Astrocyte (in vitro differentiated cells and primary cell): ENCODE measurements around the gene JAZF1. TPM values are rescaled to one million over a fixed set of nuclear protein-coding genes. Genes with fewer than 3 reads are reported as not detected.

Source experiments
- DNase-seq: peaks from one replicate; pipeline ENCODE4 v3.0.0-alpha.2; 2010; ENCODE audit warnings: low read depth
- FAIRE-seq: peaks from 2 replicates; lab custom pipeline; 2011; peaks lifted over from hg19 to GRCh38; lab: Jason Lieb, UNC
- H2AFZ ChIP-seq: 2 replicates; pipeline ENCODE4 v1.6.0; 2012; ENCODE audit warnings: low read depth, low read length, inconsistent platforms
- H3K27ac ChIP-seq: 2 replicates; pipeline ENCODE4 v1.5.1; 2011; ENCODE audit warnings: low read depth, low read length, inconsistent platforms
- H3K27me3 ChIP-seq: 2 replicates; pipeline ENCODE4 v1.6.0; 2011; ENCODE audit warnings: low read length, inconsistent platforms; ENCODE audit not compliant: insufficient read depth
- H3K36me3 ChIP-seq: 2 replicates; pipeline ENCODE4 v1.5.1; 2011; ENCODE audit warnings: low read length, inconsistent platforms; ENCODE audit not compliant: insufficient read depth
- H3K4me1 ChIP-seq: 2 replicates; pipeline ENCODE4 v1.5.1; 2011; ENCODE audit warnings: low read length, inconsistent platforms; ENCODE audit not compliant: insufficient read depth
- H3K4me2 ChIP-seq: 2 replicates; pipeline ENCODE4 v1.6.0; 2012; ENCODE audit warnings: low read length, inconsistent platforms
- H3K4me3 ChIP-seq: 2 replicates; pipeline ENCODE4 v1.5.1; 2011; ENCODE audit warnings: low read depth, mild to moderate bottlenecking, low read length, inconsistent platforms; ENCODE audit not compliant: insufficient read depth
- H3K79me2 ChIP-seq: 2 replicates; pipeline ENCODE4 v1.6.0; 2012; ENCODE audit warnings: mild to moderate bottlenecking, low read length, inconsistent platforms; ENCODE audit not compliant: insufficient read depth
- H3K9ac ChIP-seq: 2 replicates; pipeline ENCODE4 v1.6.0; 2012; ENCODE audit warnings: mild to moderate bottlenecking, low read length, inconsistent platforms
- H3K9me3 ChIP-seq: 2 replicates; pipeline ENCODE4 v1.5.1; 2012; ENCODE audit warnings: low read depth, mild to moderate bottlenecking, low read length, inconsistent platforms; ENCODE audit not compliant: insufficient read depth
- H4K20me1 ChIP-seq: 2 replicates; pipeline ENCODE4 v1.6.0; 2012; ENCODE audit warnings: low read length, inconsistent platforms; ENCODE audit not compliant: insufficient read depth
- H3K27ac Mint-ChIP-seq: one replicate; pipeline ENCODE4 v1.8.0; 2021; ENCODE audit warnings: mild to moderate bottlenecking, mixed read lengths; ENCODE audit not compliant: unreplicated experiment
- H3K27me3 Mint-ChIP-seq: one replicate; pipeline ENCODE4 v1.8.0; 2021; ENCODE audit warnings: low read depth, mixed read lengths; ENCODE audit not compliant: unreplicated experiment
- H3K36me3 Mint-ChIP-seq: one replicate; pipeline ENCODE4 v1.8.0; 2021; ENCODE audit warnings: low read depth, mixed read lengths; ENCODE audit not compliant: unreplicated experiment
- H3K4me1 Mint-ChIP-seq: one replicate; pipeline ENCODE4 v1.8.0; 2021; ENCODE audit warnings: low read depth, mixed read lengths; ENCODE audit not compliant: unreplicated experiment
- H3K4me3 Mint-ChIP-seq: one replicate; pipeline ENCODE4 v1.8.0; 2021; ENCODE audit warnings: mild to moderate bottlenecking, moderate library complexity, mixed read lengths; ENCODE audit not compliant: unreplicated experiment
- H3K9me3 Mint-ChIP-seq: one replicate; pipeline ENCODE4 v1.8.0; 2021; ENCODE audit warnings: mild to moderate bottlenecking, mixed read lengths; ENCODE audit not compliant: unreplicated experiment
- EZH2 ChIP-seq: IDR thresholded peaks from 2 replicates; pipeline ENCODE4 v1.6.1; 2012; ENCODE audit warnings: mild to moderate bottlenecking, low read length, inconsistent platforms; ENCODE audit not compliant: insufficient read depth
- total RNA-seq: library from RNA; stranded (reverse); gene quantifications from 2 replicates; pipeline ENCODE4 v1.2.1, GENCODE V29; 2021
- TF ChIP-seq, protein P1 (sequence below): IDR thresholded peaks from 2 replicates; pipeline ENCODE4 v1.5.1; 2011; ENCODE audit warnings: low read depth, mild to moderate bottlenecking, inconsistent platforms, low read length, moderate library complexity; ENCODE audit not compliant: insufficient read depth

The JAZF1 gene
- total RNA-seq, 1 donor from 2014 or later = 20.1 TPM

DNA sequence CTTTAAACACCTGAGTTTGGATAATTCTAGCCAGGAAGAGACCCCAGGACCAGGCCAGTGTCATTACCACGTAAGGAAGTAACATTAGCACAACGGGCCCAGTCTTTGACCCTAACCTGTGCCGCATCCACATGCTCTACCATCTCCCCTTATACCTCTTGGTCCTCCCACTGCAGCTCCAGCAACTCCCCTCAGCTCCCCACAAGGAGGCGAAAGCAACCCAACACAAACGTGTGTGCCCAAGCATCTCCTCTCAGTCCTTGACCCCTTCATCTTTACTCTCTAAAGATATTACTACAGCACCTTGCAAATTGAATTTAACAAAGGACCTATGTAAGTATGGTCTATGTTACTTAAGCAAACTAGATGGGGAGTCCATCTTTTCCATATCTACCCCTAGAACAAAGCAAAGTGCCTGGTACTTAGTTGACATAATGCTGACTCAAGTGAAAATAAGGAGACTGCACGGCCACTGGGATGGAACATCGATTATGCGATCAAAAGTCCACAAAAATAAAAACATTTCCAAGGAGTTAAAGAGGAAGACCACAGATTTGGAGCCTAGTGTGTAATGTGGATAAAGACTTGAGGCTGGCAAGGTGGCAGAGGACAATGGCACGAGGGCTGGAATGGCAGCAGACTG is 147.7 kb downstream of the JAZF1 start:
- Mint-ChIP-seq H3K36me3 (no peaks in the 10 kb centered on the region), H3K27ac (no peak overlapping the region), H3K9me3 (no peaks in the 10 kb centered on the region), H3K4me1 (peaks cover 32% of the 10 kb centered on the region), H3K4me3 (no peak overlapping the region), H3K27me3 (no peaks in the 10 kb centered on the region)
- no peak overlapping the region for H3K4me3 ChIP-seq
- H3K79me2 ChIP-seq = peaks cover 11% of the 10 kb centered on the region
- H2AFZ ChIP-seq = no peak overlapping the region
- FAIRE-seq (no peak), DNase-seq (no peak)
- no peak overlapping the region for H3K27ac ChIP-seq
- H3K27me3 ChIP-seq = no peaks in the 10 kb centered on the region
- H3K4me2 ChIP-seq = no peak overlapping the region
- H3K9me3 ChIP-seq = no peaks in the 10 kb centered on the region
- TF ChIP-seq, protein P1, sequence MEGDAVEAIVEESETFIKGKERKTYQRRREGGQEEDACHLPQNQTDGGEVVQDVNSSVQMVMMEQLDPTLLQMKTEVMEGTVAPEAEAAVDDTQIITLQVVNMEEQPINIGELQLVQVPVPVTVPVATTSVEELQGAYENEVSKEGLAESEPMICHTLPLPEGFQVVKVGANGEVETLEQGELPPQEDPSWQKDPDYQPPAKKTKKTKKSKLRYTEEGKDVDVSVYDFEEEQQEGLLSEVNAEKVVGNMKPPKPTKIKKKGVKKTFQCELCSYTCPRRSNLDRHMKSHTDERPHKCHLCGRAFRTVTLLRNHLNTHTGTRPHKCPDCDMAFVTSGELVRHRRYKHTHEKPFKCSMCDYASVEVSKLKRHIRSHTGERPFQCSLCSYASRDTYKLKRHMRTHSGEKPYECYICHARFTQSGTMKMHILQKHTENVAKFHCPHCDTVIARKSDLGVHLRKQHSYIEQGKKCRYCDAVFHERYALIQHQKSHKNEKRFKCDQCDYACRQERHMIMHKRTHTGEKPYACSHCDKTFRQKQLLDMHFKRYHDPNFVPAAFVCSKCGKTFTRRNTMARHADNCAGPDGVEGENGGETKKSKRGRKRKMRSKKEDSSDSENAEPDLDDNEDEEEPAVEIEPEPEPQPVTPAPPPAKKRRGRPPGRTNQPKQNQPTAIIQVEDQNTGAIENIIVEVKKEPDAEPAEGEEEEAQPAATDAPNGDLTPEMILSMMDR = no peak
- no peak for TF ChIP-seq EZH2
- no peaks in the 10 kb centered on the region for H3K36me3 ChIP-seq
- H3K9ac ChIP-seq = no peak overlapping the region
- H3K4me1 ChIP-seq = peaks cover 13% of the 10 kb centered on the region
- H4K20me1 ChIP-seq = peaks cover 6% of the 10 kb centered on the region

DNA sequence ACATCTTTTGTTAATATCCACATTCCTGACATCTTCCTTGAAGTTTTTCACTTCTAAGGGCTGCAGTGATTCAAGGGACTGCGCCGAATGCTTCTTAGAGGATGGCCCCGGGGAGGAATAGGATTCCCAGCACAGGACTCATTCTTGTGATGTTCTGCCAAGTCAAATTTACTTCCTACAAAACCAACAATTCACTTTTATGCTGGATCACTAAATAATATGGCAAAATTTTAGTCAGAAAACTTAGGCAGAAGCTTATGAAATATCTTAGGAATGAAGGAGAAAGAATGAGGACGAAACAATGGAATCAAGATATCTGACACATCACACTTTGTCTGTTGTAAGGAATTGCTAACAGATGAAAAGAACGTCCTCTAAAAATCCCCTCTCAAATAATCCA is 151.5 kb downstream of the JAZF1 start:
- Mint-ChIP-seq H3K9me3 (peaks cover 2% of the 10 kb centered on the region), H3K27ac (no peak overlapping the region), H3K4me1 (peaks cover 10% of the 10 kb centered on the region), H3K36me3 (no peaks in the 10 kb centered on the region), H3K27me3 (no peaks in the 10 kb centered on the region), H3K4me3 (no peak overlapping the region)
- no peaks in the 10 kb centered on the region for H3K36me3 ChIP-seq
- no peaks in the 10 kb centered on the region for H3K9me3 ChIP-seq
- TF ChIP-seq, protein P1 = no peak
- no peak for TF ChIP-seq EZH2
- FAIRE-seq (peak; percentile 96), DNase-seq (peak; percentile 30)
- H3K27ac ChIP-seq = no peak overlapping the region
- H3K9ac ChIP-seq = peak overlapping the region; percentile 3
- H4K20me1 ChIP-seq = peaks cover 16% of the 10 kb centered on the region
- no peaks in the 10 kb centered on the region for H3K4me1 ChIP-seq
- no peak overlapping the region for H3K4me3 ChIP-seq
- H2AFZ ChIP-seq = no peak overlapping the region
- peaks cover 8% of the 10 kb centered on the region for H3K79me2 ChIP-seq
- H3K27me3 ChIP-seq = no peaks in the 10 kb centered on the region
- peak overlapping the region; percentile 39 for H3K4me2 ChIP-seq

DNA sequence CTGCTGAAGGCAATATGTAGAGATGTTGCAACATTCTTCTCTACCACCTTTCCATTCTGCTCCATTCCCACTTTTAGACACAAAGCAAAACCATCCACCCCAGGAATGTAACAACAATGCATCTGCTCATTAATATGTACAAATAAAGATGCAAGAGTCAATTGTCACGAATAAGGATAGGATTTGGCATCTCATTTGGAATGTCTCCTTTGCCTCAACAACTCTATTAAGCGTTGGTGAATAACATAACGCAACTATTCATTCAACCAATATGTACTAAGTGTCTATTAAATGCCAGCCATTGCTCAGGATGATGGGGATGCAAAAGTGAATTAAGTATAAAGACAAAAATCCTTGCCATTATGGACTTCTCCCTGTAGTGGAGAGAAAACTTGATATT is 152.1 kb downstream of the JAZF1 start:
- H3K4me2 ChIP-seq = no peak overlapping the region
- no peaks in the 10 kb centered on the region for H3K27me3 ChIP-seq
- peaks cover 18% of the 10 kb centered on the region for H4K20me1 ChIP-seq
- DNase-seq (no peak), FAIRE-seq (no peak)
- no peak overlapping the region for H3K4me3 ChIP-seq
- no peak for TF ChIP-seq EZH2
- TF ChIP-seq, protein P1 = no peak
- H3K4me1 ChIP-seq = no peaks in the 10 kb centered on the region
- no peaks in the 10 kb centered on the region for H3K36me3 ChIP-seq
- no peak overlapping the region for H3K27ac ChIP-seq
- peaks cover 8% of the 10 kb centered on the region for H3K79me2 ChIP-seq
- Mint-ChIP-seq H3K27ac (no peak overlapping the region), H3K27me3 (no peaks in the 10 kb centered on the region), H3K4me1 (peaks cover 10% of the 10 kb centered on the region), H3K36me3 (no peaks in the 10 kb centered on the region), H3K4me3 (no peak overlapping the region), H3K9me3 (peaks cover 2% of the 10 kb centered on the region)
- no peak overlapping the region for H2AFZ ChIP-seq
- no peaks in the 10 kb centered on the region for H3K9me3 ChIP-seq
- H3K9ac ChIP-seq = no peak overlapping the region
